Activated CD4-positive, alpha-beta T cell treated with anti-CD3 and anti-CD28 coated beads, Interleukin-2, amount 50 U/mL, for 1 hour (primary cell): ENCODE results near the gene RPS3A.
"Not testable (repeated sequence)": the region's sequence is repeated elsewhere in the genome, so short reads cannot be mapped to it uniquely, and the experiment has no call there.

Experiments used
- DNase-seq: peaks from one replicate; pipeline ENCODE4 v3.0.0-alpha.2; 2020

Gene RPS3A

GRCh38 chr4:151099229-151099975 lies at the start of gene RPS3A:
RPS3A (plus strand) TSS chr4:151099628; CDS start chr4:151099653, 25 bp downstream.
- DNase-seq: peak; percentile 98

GRCh38 chr4:151052785-151053184 lies 46.6 kb upstream of the RPS3A start:
- DNase-seq: no peak

GRCh38 chr4:151055539-151055938 lies 43.9 kb upstream of the RPS3A start:
- no peak for DNase-seq

- not testable (repeated sequence) for DNase-seq
These were observed 36.3 kb upstream of the RPS3A start for GRCh38 chr4:151063143-151063542.

- DNase-seq: no peak
These were observed 32.0 kb upstream of the RPS3A start for GRCh38 chr4:151067316-151067970.

- no peak for DNase-seq
These were observed 25.0 kb upstream of the RPS3A start for GRCh38 chr4:151074416-151074916.

DNA sequence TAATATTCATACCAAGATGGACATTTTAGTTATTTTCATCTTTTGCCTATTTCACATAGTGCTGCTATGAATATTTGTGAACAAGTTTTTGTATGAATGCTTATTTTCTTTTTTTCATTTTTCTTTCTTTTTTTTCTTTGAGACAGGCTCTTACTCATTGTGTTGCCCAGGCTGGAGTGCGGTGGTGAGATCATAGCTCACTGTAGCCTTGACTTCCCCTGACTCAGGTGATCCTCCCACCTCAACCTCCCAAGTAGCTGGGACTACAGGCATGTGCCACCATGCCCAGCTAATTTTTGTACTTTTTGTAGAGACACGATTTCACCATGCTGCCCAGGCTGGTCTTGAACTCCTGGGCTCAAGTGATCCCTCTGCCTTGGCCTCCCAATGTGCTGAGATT lies 21.4 kb upstream of the RPS3A start:
- DNase-seq: not testable (repeated sequence)

GRCh38 chr4:151087467-151087866 lies 12.0 kb upstream of the RPS3A start:
- no peak for DNase-seq

DNA sequence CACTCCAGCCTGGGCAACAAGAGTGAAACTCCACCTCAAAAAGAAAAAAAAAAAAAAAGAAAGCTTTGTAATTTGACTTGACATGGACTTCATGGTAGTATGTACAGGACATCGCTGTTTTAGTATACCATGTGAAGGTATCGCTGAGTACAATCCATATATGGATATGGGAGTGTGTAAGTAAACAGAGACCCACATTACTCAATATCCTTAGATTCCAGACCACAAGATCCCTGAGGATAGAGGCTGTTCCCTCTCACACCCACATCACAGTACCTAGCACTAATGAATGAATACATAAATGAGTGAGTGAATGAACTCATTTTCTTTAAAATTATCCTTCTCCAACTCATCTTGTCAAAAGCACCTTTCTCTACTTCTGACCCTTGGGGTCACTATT lies 8.4 kb upstream of the RPS3A start:
- no peak for DNase-seq

DNA sequence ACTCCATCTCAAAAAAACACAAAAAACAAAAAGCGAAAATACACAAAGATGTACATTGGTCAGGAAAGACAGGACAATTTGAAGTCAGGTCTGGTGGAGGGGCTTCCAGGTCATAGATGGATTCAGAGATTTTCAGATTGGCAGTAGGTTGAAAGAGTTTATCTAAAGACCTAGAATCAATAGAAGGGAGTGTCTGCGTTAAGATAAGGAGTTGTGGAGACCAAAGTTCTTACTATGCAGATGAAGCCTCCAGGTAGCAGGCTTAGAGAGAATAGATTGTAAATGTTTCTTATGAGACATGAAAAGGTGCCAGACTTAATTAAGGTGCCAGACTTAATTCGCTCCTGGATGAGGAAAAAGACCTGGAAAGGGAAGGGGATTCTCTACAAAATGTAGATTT lies 6.9 kb upstream of the RPS3A start:
- no peak for DNase-seq

DNA sequence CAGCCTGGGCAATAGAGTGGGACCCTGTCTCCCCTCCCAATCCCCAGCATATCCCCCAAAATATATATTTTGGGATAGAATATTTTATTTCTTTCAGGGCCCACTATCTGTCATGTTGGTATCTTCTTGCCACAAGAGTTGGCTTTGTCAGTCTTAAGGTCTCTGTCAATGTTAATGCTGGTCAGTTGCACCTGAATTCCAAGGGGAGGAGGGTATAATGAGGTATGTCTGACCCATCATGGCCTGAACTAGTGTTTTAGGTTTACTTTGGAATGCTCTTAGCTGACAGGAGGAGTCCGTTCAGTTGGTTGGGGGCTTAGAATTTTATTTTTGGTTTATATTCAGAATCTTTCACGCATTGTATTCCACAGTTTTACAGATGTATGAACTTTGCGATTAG lies 6.2 kb upstream of the RPS3A start:
- no peak for DNase-seq

GRCh38 chr4:151094290-151094751 lies 5.1 kb upstream of the RPS3A start:
- no peak for DNase-seq

- DNase-seq: no peak
These were observed 4.3 kb upstream of the RPS3A start for GRCh38 chr4:151095142-151095541.

GRCh38 chr4:151097759-151098158 lies 1.7 kb upstream of the RPS3A start:
- no peak for DNase-seq

DNA sequence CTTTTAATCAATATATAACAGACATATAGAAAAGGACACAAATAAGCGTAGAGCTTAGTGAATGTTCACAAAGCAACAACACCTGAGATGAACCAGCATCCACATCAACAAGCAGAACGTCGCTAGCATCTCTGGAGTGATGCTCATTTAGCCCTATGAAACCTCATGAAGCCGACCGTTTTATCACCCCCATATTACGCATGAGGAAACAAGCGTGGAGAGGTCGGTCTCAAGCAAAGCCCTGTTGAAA lies 524 bp upstream of the RPS3A start:
- DNase-seq: no peak

- no peak for DNase-seq
These were observed 569 bp downstream of the RPS3A start for GRCh38 chr4:151099976-151100417.

DNA sequence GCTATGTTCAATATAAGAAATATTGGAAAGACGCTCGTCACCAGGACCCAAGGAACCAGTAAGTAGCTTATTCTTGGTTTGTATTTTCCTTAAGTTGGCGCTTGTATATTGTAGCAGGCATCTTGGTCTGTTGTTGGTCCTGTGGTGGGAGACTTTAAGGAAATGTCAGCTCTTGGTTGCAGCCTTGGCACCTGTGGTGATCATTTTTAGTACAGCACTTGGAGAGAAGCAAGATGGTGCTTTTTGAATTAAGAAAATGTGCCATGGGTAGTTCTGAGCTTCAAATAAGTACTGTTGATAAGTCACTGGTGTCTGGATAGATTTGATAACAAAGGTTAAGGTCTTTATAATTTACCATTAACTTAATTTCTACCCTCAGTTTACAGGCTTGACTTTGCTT lies 1.1 kb downstream of the RPS3A start:
- DNase-seq: no peak

- no peak for DNase-seq
These were observed 4.3 kb downstream of the RPS3A start for GRCh38 chr4:151103758-151104157.

DNA sequence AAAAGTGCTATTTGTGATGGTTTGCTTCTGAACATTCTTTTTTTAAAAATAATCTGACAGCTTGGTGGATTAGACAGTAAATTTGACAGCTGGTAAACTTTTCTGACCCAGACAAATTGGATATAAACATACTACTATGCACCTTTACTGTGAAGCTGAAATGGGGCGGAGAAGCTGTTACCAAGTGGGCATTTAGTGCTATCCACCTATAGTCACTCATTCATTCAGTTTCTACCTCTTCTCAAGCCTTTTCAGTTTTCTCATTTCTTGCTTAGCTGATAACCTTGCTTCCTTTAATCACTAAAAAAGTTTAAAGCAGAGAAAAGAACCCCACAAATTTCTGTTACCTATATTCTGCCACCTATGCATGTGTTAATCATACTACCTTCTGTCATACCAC lies 5.2 kb downstream of the RPS3A start:
- DNase-seq: no peak

DNA sequence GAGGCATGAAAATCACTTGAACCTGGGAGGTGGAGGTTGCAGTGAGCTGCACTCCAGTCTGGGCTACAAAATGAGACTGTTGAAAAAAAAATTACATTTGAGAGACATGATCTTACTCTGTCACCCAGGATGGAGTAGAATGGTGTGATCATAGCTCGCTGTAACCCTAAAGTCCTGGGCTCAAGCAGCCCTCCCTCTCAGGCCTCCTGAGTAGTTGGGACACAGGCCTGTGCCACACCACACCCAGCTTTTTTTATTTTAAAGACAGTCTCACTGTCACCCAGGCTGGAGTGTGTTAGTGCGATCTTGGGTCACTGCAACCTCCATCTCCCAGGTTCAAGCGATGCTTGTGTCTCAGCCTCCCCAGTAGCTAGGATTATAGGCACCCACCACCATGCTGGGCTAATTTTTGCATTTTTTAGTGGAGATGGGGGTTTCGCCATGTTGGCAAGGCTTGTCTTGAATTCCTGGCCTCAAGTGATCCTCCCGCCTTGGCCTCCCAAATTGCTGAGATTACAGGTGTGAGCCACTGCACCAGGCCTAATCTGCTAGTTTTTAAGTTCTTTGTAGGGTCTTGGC lies 6.1 kb downstream of the RPS3A start:
- no peak for DNase-seq

DNA sequence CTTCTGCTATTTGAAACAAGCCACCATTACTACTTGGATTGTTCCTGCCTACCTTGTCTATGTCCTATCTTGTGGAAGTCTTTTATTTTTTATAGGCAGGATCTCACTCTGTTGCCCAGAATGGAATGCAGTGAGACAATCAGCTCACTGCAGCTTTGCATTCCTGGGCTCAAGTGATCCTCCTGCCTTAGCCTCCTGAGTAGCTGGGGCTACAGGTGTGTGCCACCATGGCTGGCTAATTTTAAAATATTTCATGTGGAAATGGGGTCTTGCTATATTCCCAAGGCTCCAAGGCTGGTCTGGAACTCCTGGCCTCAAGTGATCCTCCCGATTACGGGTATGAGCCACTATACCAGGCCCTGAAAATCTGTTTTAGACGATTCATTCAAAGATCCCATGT lies 7.6 kb downstream of the RPS3A start:
- DNase-seq: no peak

GRCh38 chr4:151110236-151110635 lies 10.8 kb downstream of the RPS3A start:
- no peak for DNase-seq

DNA sequence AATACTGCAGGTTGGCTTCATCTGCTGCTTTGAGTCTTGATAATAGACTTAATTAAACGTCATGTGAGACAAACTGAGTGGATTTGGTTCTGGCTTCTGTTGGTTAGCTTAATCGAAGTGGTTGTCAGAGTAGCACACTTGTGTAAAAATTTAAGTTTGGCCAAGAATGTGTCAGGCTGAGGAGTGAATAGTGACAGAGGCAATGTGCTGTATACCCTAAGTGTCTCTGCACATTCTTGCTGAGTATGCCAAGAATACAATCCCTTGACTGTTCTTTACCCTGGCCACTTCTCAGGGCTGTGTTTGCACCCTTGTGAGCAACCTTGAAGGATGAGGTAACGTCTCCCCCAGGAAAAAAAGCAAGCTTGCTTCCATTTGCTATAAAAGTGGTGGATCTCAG lies 14.9 kb downstream of the RPS3A start:
- DNase-seq: no peak

- DNase-seq: no peak
These were observed 15.6 kb downstream of the RPS3A start for GRCh38 chr4:151114986-151115385.
